ENCODE results near the gene MAPKAPK2. TPM values are rescaled to one million over a fixed set of nuclear protein-coding genes. Genes with fewer than 3 reads are reported as not detected.

MAPKAPK2 gene
- total RNA-seq, 1 donor: 69.8 TPM

Other genes with a start within 250 kb of the MAPKAPK2 start
- gene IKBKE, start 214.4 kb upstream of the MAPKAPK2 start, total RNA-seq: 13.1 TPM
- 209 TPM for gene RASSF5, start 177.4 kb upstream of the MAPKAPK2 start, total RNA-seq
- gene EIF2D, start 72.4 kb upstream of the MAPKAPK2 start, total RNA-seq: 38.3 TPM
- gene DYRK3, start 49.4 kb upstream of the MAPKAPK2 start, total RNA-seq: 1.5 TPM
- gene IL19, start 85.9 kb downstream of the MAPKAPK2 start, total RNA-seq: 0.10 TPM
- 5.0 TPM for gene IL10, start 87.6 kb downstream of the MAPKAPK2 start, total RNA-seq
- gene IL20, start 180.7 kb downstream of the MAPKAPK2 start, total RNA-seq: not detected
- 0.10 TPM for gene IL24, start 212.5 kb downstream of the MAPKAPK2 start, total RNA-seq
- gene FCMR, start 237.0 kb downstream of the MAPKAPK2 start, total RNA-seq: 117 TPM

Measured in mononuclear cell (primary cell).